ENCODE results near the gene TMEM200A. TPM values are rescaled to one million over a fixed set of nuclear protein-coding genes. Genes with fewer than 3 reads are reported as not detected.

Gene TMEM200A
- total RNA-seq, 2 donors from 2014 or later, result 1.2 to 4.8 TPM

DNA sequence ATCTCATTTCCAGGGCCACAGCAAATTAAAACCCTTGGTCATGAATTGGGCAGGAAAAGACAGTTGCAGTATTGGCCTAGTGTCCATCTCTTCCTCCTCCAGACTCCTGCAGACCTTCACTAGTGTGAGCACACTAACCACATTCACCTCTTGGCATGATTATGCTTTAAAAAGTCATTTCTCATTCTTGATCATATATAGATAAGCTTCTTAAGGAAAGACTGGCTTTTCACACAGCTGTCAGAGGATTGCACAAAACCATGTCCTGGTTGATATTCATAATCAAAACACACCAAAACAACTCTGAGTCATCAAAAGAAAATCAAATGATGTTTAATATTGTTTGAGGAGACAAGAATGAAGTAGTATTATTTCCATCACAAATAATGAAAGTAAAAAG lies 52.1 kb downstream of the TMEM200A start:
- no peak overlapping the region for H3K4me3 Mint-ChIP-seq
- no peak overlapping the region for H3K27ac Mint-ChIP-seq

DNA sequence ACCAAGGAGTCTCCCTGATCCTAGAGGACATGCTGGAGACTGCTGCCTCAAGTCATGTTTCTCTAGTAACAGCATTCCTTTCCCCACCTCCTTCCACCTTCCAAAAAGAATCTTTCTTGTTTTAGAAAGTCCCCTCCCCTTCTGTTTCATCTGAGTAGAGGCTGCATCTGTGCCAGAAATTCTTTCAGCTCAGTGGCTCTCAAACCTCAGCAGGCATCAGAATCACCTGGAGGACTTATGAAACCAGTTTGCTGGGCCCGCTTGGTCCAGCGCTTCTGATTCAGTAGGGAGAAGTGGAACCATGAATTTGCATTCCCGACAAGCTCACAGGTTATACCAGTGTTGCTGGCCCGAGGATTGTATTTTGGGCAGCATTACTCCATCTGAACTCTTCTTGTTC lies 55.1 kb downstream of the TMEM200A start:
- Mint-ChIP-seq H3K27ac (no peak overlapping the region), H3K9me3 (no peaks in the 10 kb centered on the region), H3K36me3 (no peaks in the 10 kb centered on the region), H3K4me1 (ENCODE audit: low read depth in 2 of 2) (no peaks in the 10 kb centered on the region), H3K4me3 (no peak overlapping the region), H3K27me3 (peaks cover 0 to 4% of the 10 kb centered on the region in 2 donors)
- ATAC-seq (no peak), DNase-seq (ENCODE audit: low spot score) (no peak)

More for the DNA sequence above, 52.1 kb downstream of the TMEM200A start:
- no peaks in the 10 kb centered on the region for H3K4me1 Mint-ChIP-seq (ENCODE audit: low read depth in 2 of 2)
- no peaks in the 10 kb centered on the region for H3K9me3 Mint-ChIP-seq
- no peaks in the 10 kb centered on the region for H3K27me3 Mint-ChIP-seq
- no peak for DNase-seq (ENCODE audit: low spot score)
- no peaks in the 10 kb centered on the region for H3K36me3 Mint-ChIP-seq
- ATAC-seq, result peak in 1 of 2 donors; percentile 62

DNA sequence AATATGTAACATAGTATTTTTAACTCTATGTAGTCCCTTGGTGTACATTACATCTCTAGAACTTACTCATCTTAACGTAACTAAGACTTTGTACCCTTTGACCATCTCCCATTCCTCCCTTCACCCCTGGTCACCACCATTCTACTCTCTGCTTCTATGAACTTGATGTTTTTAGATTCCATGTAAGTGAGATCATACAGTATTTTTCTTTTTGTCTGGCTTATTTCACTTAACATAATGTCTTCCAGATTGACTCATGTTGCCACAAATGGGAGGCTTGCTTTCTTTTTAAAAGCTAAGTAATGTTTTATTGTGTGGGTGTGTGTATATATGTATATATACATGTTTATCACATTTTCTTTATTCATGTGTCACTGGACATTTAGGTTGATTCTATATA lies 55.8 kb downstream of the TMEM200A start:
- H3K36me3 Mint-ChIP-seq, result no peaks in the 10 kb centered on the region
- H3K27ac Mint-ChIP-seq, result no peak overlapping the region
- no peaks in the 10 kb centered on the region for H3K9me3 Mint-ChIP-seq
- H3K27me3 Mint-ChIP-seq, result peaks cover 0 to 4% of the 10 kb centered on the region in 2 donors
- DNase-seq (ENCODE audit: low spot score) (no peak), ATAC-seq (no peak)
- H3K4me1 Mint-ChIP-seq (ENCODE audit: low read depth in 2 of 2), result no peaks in the 10 kb centered on the region
- H3K4me3 Mint-ChIP-seq, result no peak overlapping the region

DNA sequence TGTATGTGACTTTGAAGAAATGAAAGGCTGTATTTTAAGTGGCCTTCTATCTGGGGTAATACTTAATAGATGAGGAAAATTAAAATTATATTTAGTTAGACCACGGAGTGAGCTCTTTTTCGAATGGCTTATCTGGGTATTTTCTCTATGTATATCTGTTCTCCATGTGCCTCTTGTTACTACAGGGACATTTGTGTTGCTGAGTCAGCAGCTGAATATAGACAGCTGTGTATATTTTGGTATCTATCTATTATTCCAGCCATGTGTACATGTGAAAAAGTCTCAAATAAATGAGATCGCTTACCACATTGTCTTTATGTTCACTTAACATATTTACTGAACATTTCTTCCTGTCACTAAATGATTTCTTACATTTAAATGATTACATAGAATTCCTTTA lies 57.2 kb downstream of the TMEM200A start:
- no peaks in the 10 kb centered on the region for H3K9me3 Mint-ChIP-seq
- H3K4me3 Mint-ChIP-seq, result no peak overlapping the region
- peaks cover 0 to 4% of the 10 kb centered on the region in 2 donors for H3K27me3 Mint-ChIP-seq
- DNase-seq (ENCODE audit: low spot score) (no peak), ATAC-seq (no peak)
- H3K4me1 Mint-ChIP-seq (ENCODE audit: low read depth in 2 of 2), result no peaks in the 10 kb centered on the region
- no peaks in the 10 kb centered on the region for H3K36me3 Mint-ChIP-seq
- no peak overlapping the region for H3K27ac Mint-ChIP-seq

DNA sequence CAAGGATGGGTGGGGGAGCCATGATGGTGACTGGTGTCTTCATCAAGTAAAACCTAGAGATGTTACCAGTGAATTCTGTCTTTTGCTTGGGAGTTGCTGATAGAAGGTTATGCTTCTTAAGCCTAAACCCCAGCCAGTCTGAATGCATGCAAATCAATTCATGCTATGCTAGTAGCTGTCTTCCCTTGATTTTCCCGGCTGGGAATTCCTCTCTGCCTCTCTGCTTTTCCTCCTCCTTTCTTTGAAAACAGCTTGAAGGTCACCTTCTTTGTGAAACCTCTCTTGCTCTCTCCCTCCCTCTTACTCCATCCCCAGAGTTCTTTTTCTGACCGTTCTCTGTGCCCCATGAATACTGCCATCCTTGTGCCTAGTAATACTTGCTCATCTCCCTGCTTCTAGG lies 58.9 kb downstream of the TMEM200A start:
- no peaks in the 10 kb centered on the region for H3K9me3 Mint-ChIP-seq
- H3K27me3 Mint-ChIP-seq, result peaks cover 0 to 4% of the 10 kb centered on the region in 2 donors
- no peaks in the 10 kb centered on the region for H3K36me3 Mint-ChIP-seq
- no peak overlapping the region for H3K27ac Mint-ChIP-seq
- H3K4me3 Mint-ChIP-seq, result no peak overlapping the region
- DNase-seq (ENCODE audit: low spot score), result no peak
- H3K4me1 Mint-ChIP-seq (ENCODE audit: low read depth in 2 of 2), result no peaks in the 10 kb centered on the region
- ATAC-seq, result no peak

DNA sequence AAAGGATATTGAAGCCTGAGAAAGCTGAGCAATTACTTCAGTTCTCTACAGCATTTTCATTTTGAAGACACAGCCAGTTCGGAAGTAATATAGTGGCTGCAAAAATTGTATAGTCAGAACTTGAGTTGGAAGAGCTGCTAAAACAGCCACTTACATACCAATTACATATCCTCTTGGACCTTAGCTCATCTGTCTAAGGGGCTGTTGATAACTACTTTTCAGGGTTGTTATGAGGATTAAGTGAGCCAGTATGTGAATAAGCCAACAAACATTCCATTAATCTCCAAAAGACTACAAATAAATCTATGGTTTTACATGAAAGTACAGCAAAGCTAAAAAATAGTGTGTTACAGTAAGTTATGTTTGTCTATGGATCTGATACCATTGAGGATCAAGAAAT lies 59.7 kb downstream of the TMEM200A start:
- Mint-ChIP-seq H3K27me3 (peaks cover 0 to 4% of the 10 kb centered on the region in 2 donors), H3K36me3 (no peaks in the 10 kb centered on the region), H3K27ac (no peak overlapping the region), H3K9me3 (no peaks in the 10 kb centered on the region), H3K4me3 (no peak overlapping the region), H3K4me1 (ENCODE audit: low read depth in 2 of 2) (no peaks in the 10 kb centered on the region)
- ATAC-seq, result no peak
- no peak for DNase-seq (ENCODE audit: low spot score)

DNA sequence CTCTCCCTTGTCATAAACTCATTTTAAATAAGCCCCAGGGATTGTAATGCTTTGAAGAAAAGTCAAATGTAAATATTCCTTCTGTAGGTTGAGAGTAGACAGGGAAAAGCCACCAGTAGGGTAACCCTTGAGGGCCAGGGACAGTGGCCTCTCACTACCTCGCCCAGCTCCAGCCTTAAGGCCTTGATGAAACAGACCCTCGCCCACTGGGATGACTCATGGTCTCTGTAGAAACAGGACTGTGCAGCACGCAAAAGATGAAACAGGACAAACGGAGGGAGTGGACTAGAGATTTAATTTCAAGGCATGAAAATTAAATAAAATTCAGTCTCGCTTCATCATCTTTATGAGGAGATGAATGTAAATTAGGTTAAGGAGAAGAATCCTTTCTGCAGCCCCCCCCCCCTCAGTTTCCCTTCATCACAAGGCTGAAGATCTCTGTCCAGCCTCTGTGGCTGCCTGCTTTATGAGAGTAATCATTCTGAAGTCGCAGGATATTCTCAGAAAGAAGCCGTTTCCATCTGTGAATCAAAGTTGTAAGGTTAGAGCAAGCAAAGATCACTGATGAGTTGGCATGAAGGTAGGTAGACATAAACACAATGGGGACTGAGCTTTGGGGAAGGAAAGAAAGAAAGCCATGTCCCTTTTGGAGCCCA lies 60.4 kb downstream of the TMEM200A start:
- no peak overlapping the region for H3K27ac Mint-ChIP-seq

DNA sequence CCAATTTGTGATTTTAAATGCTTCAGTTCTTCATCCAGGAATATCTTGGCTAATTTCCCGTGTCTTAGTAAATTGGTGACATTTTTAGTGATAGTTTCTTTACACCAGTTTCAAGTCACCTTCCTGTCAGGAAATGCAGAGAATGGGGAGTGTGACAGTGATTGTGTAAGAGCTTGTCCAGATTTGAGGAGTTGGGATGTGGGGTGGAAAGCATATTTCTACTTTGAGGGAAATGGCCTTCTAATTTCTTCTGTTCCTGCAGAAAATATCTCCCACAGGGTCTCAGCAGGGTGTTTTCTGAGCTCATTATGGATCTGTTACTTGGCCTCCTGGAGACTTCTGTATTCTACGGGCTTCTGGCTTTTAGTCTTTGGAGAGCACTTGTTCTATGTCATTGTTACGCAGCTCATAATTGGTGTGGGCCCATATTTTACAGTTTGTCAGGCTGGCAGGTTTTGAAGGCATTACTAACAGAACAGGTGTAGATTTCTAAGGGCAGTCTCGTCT lies 65.6 kb downstream of the TMEM200A start:
- H3K36me3 Mint-ChIP-seq, result no peaks in the 10 kb centered on the region
- no peak overlapping the region for H3K4me3 Mint-ChIP-seq
- no peak overlapping the region for H3K27ac Mint-ChIP-seq
- H3K4me1 Mint-ChIP-seq (ENCODE audit: low read depth in 2 of 2), result no peaks in the 10 kb centered on the region
- ATAC-seq (no peak), DNase-seq (ENCODE audit: low spot score) (no peak)
- H3K9me3 Mint-ChIP-seq, result no peaks in the 10 kb centered on the region
- no peaks in the 10 kb centered on the region for H3K27me3 Mint-ChIP-seq

More for the DNA sequence above, 60.4 kb downstream of the TMEM200A start:
- ATAC-seq (no peak), DNase-seq (ENCODE audit: low spot score) (no peak)
- H3K27me3 Mint-ChIP-seq, result peaks cover 0 to 4% of the 10 kb centered on the region in 2 donors
- H3K9me3 Mint-ChIP-seq, result no peaks in the 10 kb centered on the region
- no peaks in the 10 kb centered on the region for H3K36me3 Mint-ChIP-seq
- no peak overlapping the region for H3K4me3 Mint-ChIP-seq
- no peaks in the 10 kb centered on the region for H3K4me1 Mint-ChIP-seq (ENCODE audit: low read depth in 2 of 2)

DNA sequence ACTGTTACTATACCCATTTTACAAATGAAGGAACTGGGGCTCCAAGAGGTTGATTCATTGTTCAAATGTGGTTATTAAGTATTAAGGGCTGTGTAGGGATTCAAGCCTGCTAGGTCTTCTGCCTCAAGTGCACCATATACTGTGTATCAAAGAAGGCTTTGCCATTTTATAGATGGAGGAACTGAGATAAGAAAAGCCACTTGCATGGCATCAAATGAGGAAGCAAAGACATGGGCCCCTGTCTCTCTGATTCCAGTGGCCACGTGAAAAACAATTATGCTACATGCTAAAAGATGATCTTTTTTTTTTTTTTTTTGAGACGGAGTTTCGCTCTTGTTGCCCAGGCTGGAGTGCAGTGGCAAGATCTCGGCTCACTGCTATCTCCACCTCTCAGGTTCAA lies 67.0 kb downstream of the TMEM200A start:
- Mint-ChIP-seq H3K27me3 (peaks cover 0 to 3% of the 10 kb centered on the region in 2 donors), H3K9me3 (no peaks in the 10 kb centered on the region), H3K4me3 (no peak overlapping the region), H3K4me1 (ENCODE audit: low read depth in 2 of 2) (no peaks in the 10 kb centered on the region), H3K36me3 (no peaks in the 10 kb centered on the region), H3K27ac (no peak overlapping the region)
- DNase-seq (ENCODE audit: low spot score) (no peak), ATAC-seq (no peak)

DNA sequence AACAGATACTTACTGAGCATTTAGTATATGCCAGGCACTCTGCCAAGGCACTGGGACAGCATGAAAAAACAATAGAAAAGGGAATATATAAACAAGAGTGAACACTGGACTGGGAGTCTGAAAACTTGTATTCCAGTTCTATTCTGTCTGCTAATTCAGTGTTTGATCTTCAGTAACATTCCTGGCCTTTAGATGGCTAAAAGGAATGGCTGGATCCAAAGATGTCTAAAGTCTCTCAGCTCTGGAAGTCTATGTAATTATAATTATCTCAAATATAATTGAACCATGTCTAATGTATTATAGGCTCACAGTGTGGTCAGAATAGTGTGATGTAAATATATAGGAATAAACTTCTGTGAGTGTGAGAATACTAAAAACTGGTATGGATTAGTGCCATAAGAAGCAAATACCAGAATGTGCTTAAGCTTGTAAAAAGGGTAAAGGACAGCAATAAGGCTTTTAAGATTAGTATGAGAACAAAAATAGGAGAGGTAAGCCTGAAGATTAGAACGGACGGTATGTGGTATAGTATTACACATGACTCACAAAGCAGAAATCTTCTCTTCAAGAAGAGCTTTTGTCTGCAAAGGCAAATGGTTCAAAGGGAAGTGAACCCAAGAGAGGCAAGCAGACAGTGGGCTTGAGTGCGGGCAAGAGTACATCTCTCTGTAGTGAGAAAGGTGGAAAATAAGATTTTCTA lies 68.5 kb downstream of the TMEM200A start:
- no peaks in the 10 kb centered on the region for H3K9me3 Mint-ChIP-seq
- H3K36me3 Mint-ChIP-seq, result no peaks in the 10 kb centered on the region
- DNase-seq (ENCODE audit: low spot score) (no peak), ATAC-seq (no peak)
- peaks cover 3 to 8% of the 10 kb centered on the region in 2 donors for H3K27me3 Mint-ChIP-seq
- H3K27ac Mint-ChIP-seq, result no peak overlapping the region
- H3K4me3 Mint-ChIP-seq, result no peak overlapping the region
- H3K4me1 Mint-ChIP-seq (ENCODE audit: low read depth in 2 of 2), result no peaks in the 10 kb centered on the region

DNA sequence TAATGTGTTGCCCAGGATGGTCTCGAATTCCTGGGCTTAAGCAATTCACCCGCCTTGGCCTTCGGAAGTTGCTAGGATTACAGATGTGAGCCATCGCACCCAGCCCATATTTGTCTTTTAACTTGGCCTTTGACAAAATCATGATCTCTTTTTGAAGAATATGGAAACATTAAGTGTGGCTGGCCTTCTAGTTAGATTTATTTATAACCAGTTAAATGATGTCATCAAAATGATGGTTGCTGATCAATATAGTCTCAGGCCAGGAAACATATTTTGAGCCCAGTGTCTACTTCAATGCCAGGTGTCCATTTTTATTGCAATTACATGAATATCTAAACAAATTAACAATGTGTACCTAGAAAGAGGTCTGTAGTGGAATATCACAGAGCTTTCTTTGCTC lies 69.4 kb downstream of the TMEM200A start:
- Mint-ChIP-seq H3K27me3 (peaks cover 4 to 11% of the 10 kb centered on the region in 2 donors), H3K36me3 (no peaks in the 10 kb centered on the region), H3K4me3 (no peak overlapping the region), H3K27ac (no peak overlapping the region), H3K4me1 (ENCODE audit: low read depth in 2 of 2) (no peaks in the 10 kb centered on the region), H3K9me3 (no peaks in the 10 kb centered on the region)
- ATAC-seq, result no peak
- no peak for DNase-seq (ENCODE audit: low spot score)

DNA sequence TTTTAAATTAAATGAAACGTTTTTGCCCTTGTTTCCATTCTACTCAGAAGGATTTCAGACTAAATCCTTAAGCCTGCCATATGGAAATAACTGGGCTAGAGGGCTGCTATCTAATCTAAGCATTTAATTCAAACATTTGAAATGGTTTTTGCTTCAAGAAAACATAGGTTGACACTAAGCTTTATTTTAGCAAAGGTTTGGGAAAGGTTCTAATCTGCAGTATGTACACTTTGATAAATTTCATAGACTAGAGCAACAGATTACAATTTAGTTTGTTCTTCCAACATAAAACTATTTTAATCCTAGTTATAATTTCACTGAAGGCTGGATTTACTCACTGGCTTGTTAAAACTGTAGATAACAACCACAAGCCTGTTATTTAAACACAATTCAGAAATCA lies 72.1 kb downstream of the TMEM200A start:
- ATAC-seq (no peak), DNase-seq (ENCODE audit: low spot score) (no peak)
- Mint-ChIP-seq H3K27me3 (peaks cover 4 to 11% of the 10 kb centered on the region in 2 donors), H3K36me3 (no peaks in the 10 kb centered on the region), H3K4me3 (no peak overlapping the region), H3K27ac (no peak overlapping the region), H3K4me1 (ENCODE audit: low read depth in 2 of 2) (no peaks in the 10 kb centered on the region), H3K9me3 (no peaks in the 10 kb centered on the region)

DNA sequence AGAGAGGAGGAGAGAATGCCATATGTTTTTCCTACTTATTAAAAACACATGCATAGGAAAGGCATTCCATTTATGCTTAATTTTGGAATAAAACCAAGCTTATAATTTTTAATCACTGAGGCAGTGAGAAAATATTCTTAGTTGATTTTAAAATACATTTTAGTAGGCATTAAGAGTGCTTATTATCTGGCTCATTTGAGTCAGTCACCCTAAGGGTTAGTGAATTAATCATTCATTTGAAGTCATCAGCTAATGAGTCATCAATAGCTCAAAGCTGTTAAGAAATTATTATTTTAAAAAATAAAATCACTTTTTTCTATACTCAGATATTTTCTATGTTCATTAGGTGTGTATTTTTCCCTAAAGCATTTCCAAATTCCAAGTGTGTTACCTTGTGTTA lies 81.6 kb downstream of the TMEM200A start:
- Mint-ChIP-seq H3K27ac (no peak overlapping the region), H3K4me1 (ENCODE audit: low read depth in 2 of 2) (no peaks in the 10 kb centered on the region), H3K4me3 (no peak overlapping the region), H3K36me3 (no peaks in the 10 kb centered on the region), H3K9me3 (no peaks in the 10 kb centered on the region), H3K27me3 (no peaks in the 10 kb centered on the region)
- DNase-seq (ENCODE audit: low spot score) (no peak), ATAC-seq (no peak)

DNA sequence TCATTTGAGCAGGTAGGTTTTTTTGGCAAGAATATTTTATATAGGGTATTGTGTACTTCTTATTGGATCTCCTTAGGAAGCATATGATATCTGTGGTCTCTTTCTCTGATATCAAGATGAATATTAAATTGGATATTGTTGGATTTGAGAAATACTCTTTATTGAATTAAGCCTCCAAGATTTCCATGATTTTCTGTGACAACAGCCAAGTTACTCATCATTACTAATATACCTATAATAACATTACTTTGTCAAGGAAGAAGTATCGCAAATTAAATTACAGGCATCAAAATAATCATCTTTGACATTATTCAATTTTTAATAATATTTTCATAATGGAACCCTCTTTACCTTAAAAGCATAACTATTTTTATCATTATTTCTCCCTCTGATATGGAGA lies 86.5 kb downstream of the TMEM200A start:
- H3K27me3 Mint-ChIP-seq, result peaks cover 0 to 3% of the 10 kb centered on the region in 2 donors
- H3K27ac Mint-ChIP-seq, result no peak overlapping the region
- H3K9me3 Mint-ChIP-seq, result no peaks in the 10 kb centered on the region
- H3K36me3 Mint-ChIP-seq, result no peaks in the 10 kb centered on the region
- ATAC-seq (no peak), DNase-seq (ENCODE audit: low spot score) (no peak)
- H3K4me3 Mint-ChIP-seq, result no peak overlapping the region
- no peaks in the 10 kb centered on the region for H3K4me1 Mint-ChIP-seq (ENCODE audit: low read depth in 2 of 2)
